ENCODE measurements around the gene STRN.
"Not testable (repeated sequence)": the region's sequence is repeated elsewhere in the genome, so short reads cannot be mapped to it uniquely, and the experiment has no call there.

STRN gene

GRCh38 chr2:36834731-36835524 is 131.4 kb downstream of the STRN start:
- no peak for DNase-seq

GRCh38 chr2:36834203-36834602 is 132.1 kb downstream of the STRN start:
- DNase-seq, result no peak

- DNase-seq, result no peak
Observed at GRCh38 chr2:36831185-36831584, 135.2 kb downstream of the STRN start.

GRCh38 chr2:36824683-36825082 is 141.7 kb downstream of the STRN start:
- DNase-seq, result not testable (repeated sequence)

GRCh38 chr2:36824273-36824672 is 142.1 kb downstream of the STRN start:
- no peak for DNase-seq

GRCh38 chr2:36823862-36824261 is 142.5 kb downstream of the STRN start:
- no peak for DNase-seq

- no peak for DNase-seq
Observed at GRCh38 chr2:36820942-36821605, 145.3 kb downstream of the STRN start.

- DNase-seq, result no peak
Observed at GRCh38 chr2:36819095-36819711, 147.1 kb downstream of the STRN start.

GRCh38 chr2:36818542-36818941 is 147.8 kb downstream of the STRN start:
- no peak for DNase-seq

GRCh38 chr2:36812196-36812595 is 154.1 kb downstream of the STRN start:
- DNase-seq, result no peak

- no peak for DNase-seq
Observed at GRCh38 chr2:36811071-36811470, 155.3 kb downstream of the STRN start.

- DNase-seq, result no peak
Observed at GRCh38 chr2:36809069-36809445, 157.3 kb downstream of the STRN start.

- DNase-seq, result no peak
Observed at GRCh38 chr2:36808386-36809068, 157.8 kb downstream of the STRN start.

GRCh38 chr2:36807223-36807886 is 159.0 kb downstream of the STRN start:
- DNase-seq, result no peak

- no peak for DNase-seq
Observed at GRCh38 chr2:36805635-36806224, 160.6 kb downstream of the STRN start.

GRCh38 chr2:36802952-36803351 is 163.4 kb downstream of the STRN start:
- DNase-seq, result no peak

- DNase-seq, result no peak
Observed at GRCh38 chr2:36801088-36801487, 165.2 kb downstream of the STRN start.

GRCh38 chr2:36800381-36800780 is 166.0 kb downstream of the STRN start:
- DNase-seq, result no peak

GRCh38 chr2:36798724-36799123 is 167.6 kb downstream of the STRN start:
- no peak for DNase-seq

- DNase-seq, result no peak
Observed at GRCh38 chr2:36797324-36798070, 168.8 kb downstream of the STRN start.

All from right forelimb (tissue), 1 donor.